GM18511 (cell line): ENCODE results near the gene MED14.

Experiments
- ATAC-seq: cut with Tn5 transposase; IDR thresholded peaks from one replicate; pipeline ENCODE4 v1.9.1; 2021; ENCODE audit warnings: mild to moderate bottlenecking, moderate library complexity; ENCODE audit not compliant: unreplicated experiment

Gene MED14

DNA sequence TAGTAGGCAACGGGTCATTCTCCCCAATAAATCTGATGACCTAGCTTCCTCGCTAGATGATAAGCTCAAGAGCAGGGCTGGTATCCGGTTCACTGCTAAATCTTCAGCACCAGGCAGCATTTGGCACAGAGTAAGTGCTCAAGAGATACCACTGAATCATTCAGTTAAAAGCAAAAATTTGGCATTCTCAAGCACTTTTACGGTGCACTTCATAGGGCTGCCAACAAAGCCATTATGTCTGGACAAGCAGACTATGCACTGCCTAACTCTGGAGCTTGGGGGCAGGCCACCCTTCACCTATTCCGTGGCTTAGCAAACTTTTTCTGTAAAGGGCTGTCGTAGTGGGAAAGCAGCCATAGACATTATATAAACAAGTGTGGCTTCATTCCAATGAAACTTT, 64.2 kb downstream of the MED14 start:
- no peak for ATAC-seq

DNA sequence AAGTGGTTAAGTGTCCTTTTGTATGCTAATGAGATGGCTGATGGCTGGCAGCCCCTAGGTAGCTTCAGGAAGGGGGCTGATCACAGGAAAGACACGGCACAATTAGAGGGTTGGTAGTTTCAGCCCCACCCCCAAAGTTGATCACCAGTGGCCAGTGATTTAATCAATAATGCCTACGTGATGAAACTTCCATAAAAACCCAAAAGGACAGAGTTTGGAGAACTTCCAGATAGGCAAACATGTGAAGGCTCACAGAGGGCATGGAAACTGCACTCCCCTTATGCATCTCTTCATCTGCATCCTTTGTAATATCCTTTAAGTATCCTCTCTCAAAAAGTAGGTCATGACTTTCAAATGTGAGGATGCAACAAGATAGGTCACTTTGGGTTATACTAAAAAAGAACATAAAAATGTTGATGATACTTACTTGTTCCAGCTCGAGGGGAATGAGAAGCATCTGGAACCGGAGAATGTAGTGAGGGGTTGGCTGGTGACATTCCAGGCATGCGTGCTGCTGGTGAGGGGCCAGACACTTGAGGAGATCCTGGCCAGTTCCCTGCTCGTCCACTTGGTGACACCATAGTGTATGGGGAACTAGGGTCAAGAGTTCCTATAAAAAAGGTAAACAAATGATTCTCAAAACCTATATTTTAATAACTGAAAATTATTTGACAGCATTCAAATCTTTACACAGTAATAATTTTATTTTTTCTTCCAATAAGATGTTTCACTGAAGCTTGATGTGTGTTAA, 71.3 kb downstream of the MED14 start:
- no peak for ATAC-seq

- peak; percentile 81 for ATAC-seq
These were observed 72.1 kb downstream of the MED14 start for GRCh38 chrX:40663078-40663740.

DNA sequence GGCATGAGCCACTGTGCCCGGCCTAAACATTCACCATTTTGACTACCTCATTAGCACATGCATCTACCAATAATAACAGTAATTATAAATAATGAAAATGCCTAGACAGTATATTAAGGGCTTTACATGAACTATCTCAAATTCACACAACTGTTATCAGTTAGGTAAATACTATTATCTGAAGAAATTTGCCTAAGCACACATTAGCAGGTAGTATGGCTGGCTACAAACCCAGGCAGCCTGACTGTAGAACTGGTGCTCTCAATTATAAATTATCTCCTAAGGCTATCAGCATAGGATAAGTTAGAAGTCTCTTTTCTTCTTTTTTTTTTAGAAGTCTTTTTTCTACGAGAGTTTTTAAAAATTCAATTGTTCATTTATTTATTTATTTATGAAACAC, 73.9 kb downstream of the MED14 start:
- no peak for ATAC-seq

DNA sequence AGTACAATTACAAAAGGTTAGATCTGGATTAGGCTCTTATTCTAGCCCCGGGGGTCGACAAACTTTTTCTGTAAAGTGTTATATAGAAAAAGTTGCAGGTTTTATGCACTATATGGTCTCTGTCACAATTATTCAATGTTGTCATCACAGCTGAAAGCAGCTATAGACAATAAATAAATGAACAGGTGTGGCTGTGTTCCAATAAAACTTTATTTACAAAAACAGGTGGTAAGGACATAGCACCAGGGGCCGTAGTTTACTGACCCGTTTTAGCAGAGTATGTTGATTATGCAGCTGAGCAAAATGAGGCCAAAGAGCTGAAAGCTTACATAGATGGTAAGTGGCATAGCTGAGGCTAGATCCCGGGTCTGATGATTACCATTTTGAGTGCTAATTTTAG, 75.0 kb downstream of the MED14 start:
- ATAC-seq, result no peak

DNA sequence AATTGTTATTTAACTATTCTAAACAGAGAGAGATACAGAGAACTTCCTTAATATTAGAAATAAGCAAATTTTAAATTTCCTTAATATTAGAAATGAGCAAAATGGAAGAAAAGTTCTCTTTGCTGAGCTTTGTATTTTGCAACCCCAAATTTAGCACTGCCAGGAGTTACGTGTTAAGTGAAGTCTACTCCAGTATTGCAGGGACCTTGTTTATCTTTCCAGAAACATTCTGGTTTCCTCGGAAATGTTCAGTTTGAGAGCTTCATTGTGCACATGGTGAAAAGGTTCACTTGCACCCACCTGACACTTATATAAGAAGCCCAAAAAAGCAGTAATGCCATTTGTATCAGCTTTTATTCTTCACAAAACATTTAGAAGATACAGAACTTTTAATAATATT, 81.8 kb downstream of the MED14 start:
- no peak for ATAC-seq

GRCh38 chrX:40652664-40653063, 82.7 kb downstream of the MED14 start:
- no peak for ATAC-seq

GRCh38 chrX:40651620-40652223, 83.6 kb downstream of the MED14 start:
- no peak for ATAC-seq

- peak; percentile 75 for ATAC-seq
These were observed 87.8 kb downstream of the MED14 start, which contains the start of gene CXorf38 for GRCh38 chrX:40647307-40648197. TSS of gene CXorf38 (minus strand) at chrX:40647561. CDS start at chrX:40647520, 41 bp downstream.

DNA sequence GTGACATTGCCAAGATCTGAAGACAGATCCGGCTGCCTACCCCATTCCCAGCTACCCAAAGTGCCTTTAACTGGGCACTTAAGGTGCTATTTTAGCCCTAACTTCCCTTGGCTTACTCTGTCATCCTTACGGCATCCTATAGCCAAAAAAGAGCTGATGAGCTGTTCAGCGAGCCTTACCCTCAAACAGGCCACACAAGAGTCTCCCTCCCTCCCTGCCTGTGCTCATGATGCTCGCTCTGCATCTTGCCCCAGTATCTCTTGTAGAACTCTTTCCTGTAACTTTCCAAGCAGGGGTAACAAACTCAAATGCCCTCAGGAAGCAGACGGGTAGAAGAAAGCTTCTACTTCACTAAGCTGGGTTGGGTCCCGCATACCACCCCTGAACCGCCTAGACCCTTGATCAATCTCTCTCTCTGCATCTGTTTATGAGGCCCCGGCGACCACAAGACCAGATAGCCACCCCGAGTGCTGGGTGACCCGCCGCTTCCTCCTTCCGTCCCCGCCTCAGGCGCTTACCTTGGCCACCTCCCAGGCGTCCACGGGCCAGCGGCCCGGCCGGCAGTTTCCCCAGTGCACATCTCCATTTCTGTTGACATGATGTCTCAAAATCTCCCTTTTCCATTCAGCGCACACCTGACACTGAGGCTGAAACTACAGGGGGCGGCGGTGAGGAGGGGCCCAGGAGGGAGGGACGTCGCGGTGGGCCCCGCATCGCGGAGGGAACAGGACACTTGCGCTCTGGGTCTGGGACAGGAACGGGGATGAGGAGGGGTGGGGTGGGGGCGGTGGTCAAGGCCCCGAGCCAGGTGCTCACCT, 88.6 kb downstream of the MED14 start:
- ATAC-seq, result peak; percentile 30

DNA sequence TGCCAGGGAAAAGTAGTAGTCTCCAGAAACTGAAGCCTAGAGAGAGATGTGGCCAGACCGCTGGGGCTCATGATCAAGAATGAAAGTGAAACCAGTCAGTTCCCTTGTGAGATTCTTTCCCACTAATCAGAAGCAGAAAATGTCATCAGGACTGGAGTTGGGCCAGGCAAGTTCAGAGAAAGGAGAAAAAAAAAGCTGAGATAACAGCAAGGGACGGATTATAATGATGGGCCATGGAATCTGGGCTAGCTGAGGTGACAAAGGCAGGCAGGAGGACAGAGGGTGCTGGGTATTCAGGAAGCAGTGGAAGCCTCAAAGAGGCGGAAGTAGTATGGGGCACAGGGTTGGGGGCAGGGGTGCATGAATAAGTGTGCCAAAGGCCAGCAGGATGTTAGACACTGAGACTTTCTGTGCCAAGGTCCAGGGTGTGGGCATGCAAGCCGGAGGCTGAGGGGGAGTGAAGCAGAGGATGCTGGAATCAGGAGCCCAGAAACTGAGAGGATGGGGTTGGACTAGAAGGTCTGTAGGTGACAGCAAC, 90.5 kb downstream of the MED14 start:
- peak; percentile 41 for ATAC-seq

GRCh38 chrX:40644176-40644575, 91.2 kb downstream of the MED14 start:
- ATAC-seq, result no peak

- no peak for ATAC-seq
These were observed 97.7 kb downstream of the MED14 start for GRCh38 chrX:40637687-40638086.

GRCh38 chrX:40632199-40632598, 103.1 kb downstream of the MED14 start:
- no peak for ATAC-seq

DNA sequence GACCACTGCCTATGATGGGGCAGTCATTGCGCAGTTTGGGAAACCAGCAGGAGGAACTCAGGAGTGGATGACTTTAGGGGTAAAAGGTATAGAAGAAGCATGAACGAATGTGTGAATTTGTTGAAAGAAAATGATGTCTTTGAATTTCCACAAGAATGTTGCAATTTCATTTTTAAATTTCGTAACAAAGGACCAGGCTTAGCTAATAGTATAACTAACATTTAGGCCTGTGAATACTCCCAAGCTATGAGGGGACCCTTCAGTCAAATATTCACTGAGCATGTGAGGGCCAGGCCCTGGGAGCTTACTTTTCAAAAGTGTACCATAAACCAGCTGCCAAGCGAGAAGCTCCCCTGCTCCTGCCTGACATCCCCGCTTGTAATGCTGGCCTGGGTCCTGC, 106.8 kb downstream of the MED14 start:
- no peak for ATAC-seq

DNA sequence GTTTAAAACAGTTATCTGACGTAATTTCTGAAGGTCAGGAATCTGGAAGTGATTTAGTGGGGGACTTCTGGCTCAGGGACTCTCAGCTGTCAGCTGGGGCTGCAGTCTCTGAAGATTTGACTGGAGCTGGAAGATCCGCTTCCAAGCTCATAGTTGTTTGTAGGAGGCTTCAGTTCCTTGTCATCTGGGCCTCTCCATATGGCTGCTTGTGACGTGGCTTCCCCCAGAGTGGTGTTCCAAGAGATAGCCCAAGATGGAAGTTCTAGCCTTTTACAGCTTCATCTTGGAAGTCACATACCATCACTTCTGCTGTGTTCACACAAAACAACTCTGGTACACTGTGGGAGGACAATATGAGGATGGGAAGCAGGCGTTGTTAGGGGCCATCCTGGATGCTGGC, 110.0 kb downstream of the MED14 start:
- ATAC-seq, result no peak

DNA sequence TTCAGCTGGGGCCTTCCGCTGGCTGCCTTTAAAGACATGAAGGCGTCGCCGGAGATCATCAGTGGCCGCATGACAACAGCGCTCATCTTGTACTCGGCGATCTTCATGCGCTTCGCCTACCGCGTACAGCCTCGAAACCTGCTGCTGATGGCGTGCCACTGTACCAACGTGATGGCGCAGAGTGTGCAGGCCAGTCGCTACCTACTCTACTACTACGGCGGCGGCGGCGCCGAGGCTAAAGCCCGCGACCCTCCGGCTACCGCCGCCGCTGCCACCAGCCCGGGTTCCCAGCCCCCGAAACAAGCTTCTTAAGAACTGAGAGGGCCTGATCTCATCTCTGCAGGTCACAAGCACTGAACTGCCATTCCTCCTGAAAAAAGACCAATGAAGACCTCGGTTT, 111.7 kb downstream of the MED14 start:
- ATAC-seq, result no peak

DNA sequence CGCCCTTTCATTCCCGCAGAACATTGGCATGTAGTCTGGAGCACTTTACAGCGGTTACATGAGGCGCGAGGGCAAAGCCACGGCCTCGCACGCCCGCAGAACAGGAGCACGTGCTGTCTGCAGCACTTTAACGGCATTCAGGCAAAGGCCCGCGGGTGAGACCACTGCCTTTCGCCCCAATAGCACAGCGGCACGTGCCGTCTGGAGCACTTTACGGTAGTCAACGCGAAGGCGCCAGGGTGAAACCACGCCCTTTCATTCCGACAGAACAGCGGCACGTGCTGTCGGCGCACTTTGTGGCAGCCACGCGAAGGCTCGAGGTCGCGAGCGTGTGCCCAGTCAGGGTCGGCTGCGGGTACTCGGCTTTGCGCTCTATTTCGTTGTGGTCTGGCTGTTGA, 112.2 kb downstream of the MED14 start, which contains the start of gene MPC1L:
Gene MPC1L (plus strand): TSS at position 290 of the 398 bp plus-strand sequence. CDS start 138 bp downstream, outside the sequence.
- ATAC-seq, result no peak

- no peak for ATAC-seq
These were observed 112.7 kb downstream of the MED14 start for GRCh38 chrX:40622479-40623138.
